Pancreas (tissue), 10 donors: ENCODE measurements around the gene LRRC8D. TPM values are rescaled to one million over a fixed set of nuclear protein-coding genes. Genes with fewer than 3 reads are reported as not detected.

Source experiments
- ATAC-seq, 4 donors: fragments of 200-7000 bp; cut with Tn5 transposase; one replicate each; pipeline versions ENCODE4 v1.8.0 to v1.9.1; 2020; ENCODE audit warnings: mild to moderate bottlenecking in 4 of 4, moderate library complexity in 4 of 4
- DNase-seq, 6 donors: peaks; one replicate each; pipeline ENCODE4 v3.0.0-alpha.2; 2020
- FAIRE-seq: peaks from 2 replicates; lab custom pipeline; 2012; peaks lifted over from hg19 to GRCh38; lab: Jason Lieb, UNC
- H3K27ac ChIP-seq, 4 donors: fragments of 200-600 bp; sonication (generic); 1 replicate in 3 of 4; 2 replicates in 1 of 4; pipeline versions ENCODE4 v1.5.0 to v1.8.0; 2020
- H3K27me3 ChIP-seq, 4 donors: fragments of 200-600 bp; one replicate each; pipeline ENCODE4 v1.8.0; 2021
- H3K36me3 ChIP-seq, 3 donors: fragments of 200-600 bp; sonication (generic) in 1 of 3; one replicate each; pipeline versions ENCODE4 v1.5.0 to v1.8.0; 2020 to 2021
- H3K4me1 ChIP-seq, 3 donors: fragments of 200-600 bp; one replicate each; pipeline ENCODE4 v1.8.0; 2021
- H3K4me3 ChIP-seq, 4 donors: fragments of 200-600 bp; sonication (generic) in 2 of 4; one replicate each; pipeline versions ENCODE4 v1.5.0 to v1.8.0; 2020 to 2021
- H3K9me3 ChIP-seq, 4 donors: fragments of 200-600 bp; one replicate each; pipeline ENCODE4 v1.8.0; 2021
- WGBS, 2 donors: extraction: QIAGEN DNeasy Blood & Tissue Kit; methylation state at CpG; one replicate each; pipeline ENCODE4 v1.1.7; 2013; 5-methylcytosine and 5-hydroxymethylcytosine counted together
- intact Hi-C, 3 donors: fragments of 100-400 bp; cut with DNase I; formaldehyde crosslinking; loops; one replicate each; pipeline versions ENCODE4 v1.11.1 to v1.14.2; 2022
- polyA plus RNA-seq, 2 donors: library from polyadenylated mRNA; stranded (reverse); fragments of 200-250 nt; gene quantifications; one replicate each; pipeline ENCODE4 v1.2.3, GENCODE V29; 2013
- total RNA-seq, 6 donors: library from RNA; stranded (reverse); fragmentation: NEBNext Ultra II Directional in 4 of 6; extraction: Animal tissue kit (Norgen Biotek cat#: 25700) in 4 of 6; gene quantifications; one replicate each; pipeline versions ENCODE4 v1.2.1 to v1.2.4, GENCODE V29; 2021 to 2023
- TF ChIP-seq, protein P1 (sequence below), 4 donors: fragments of 200-600 bp; sonication (generic) in 3 of 4; IDR thresholded peaks; one replicate each; pipeline versions ENCODE4 v1.5.0 to v1.8.0; 2021; ENCODE audit warnings: antibody characterized with exemption in 4 of 4
- donor health status: healthy with polysubstance abuse.
- donor health status: DM: no; HTN: no; CAD: no; lungs with moderate emphysema.
- donor health status: DM: no; HTN: no; CAD: no.
- donor health status: control.
- donor health status: control.
- donor health status: Bipolar disorder and iron deficiency.
- donor health status: DM: yes; HTN: yes; CAD: no.
- donor health status: DM: no; HTN: no; CAD: no.
- donor health status: DM: no; HTN: no; CAD: no.
- donor health status: DM: yes; HTN: yes; CAD: no.

LRRC8D gene
- total and polyA plus RNA-seq, 8 donors, result 3.8 to 27.1 (median 10.4) TPM

DNA sequence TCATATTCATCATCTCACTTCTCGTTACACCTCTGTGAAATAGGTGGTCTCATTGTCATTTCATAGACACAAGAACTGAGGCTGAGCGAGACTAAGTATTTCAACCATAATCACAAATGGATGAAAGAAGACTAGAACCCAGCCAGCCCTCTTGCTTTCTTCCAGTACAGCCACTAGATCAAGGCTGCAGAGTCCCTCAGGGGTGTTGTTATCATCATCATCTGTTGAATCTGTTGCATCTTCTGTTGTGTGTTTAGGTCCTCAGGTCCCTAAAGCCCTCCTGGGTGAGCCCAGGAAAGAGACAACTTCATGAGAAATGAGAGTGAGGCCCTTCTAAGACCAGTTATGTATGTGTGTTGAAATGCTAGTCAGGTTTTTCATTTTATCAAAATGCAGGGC, 87.4 kb downstream of the LRRC8D start:
- ATAC-seq (no peak), FAIRE-seq (no peak), DNase-seq (no peak)
- intact Hi-C loops, result no loop called here
- 97 to 100% methylated on average over 2 of the region's 2 CpGs for WGBS, 2 donors
- no peak overlapping the region for H3K27ac ChIP-seq
- H3K4me3 ChIP-seq, result no peak overlapping the region
- H3K36me3 ChIP-seq, result no peaks in the 10 kb centered on the region
- H3K4me1 ChIP-seq, result peaks cover 3 to 9% (median 5%) of the 10 kb centered on the region in 3 donors
- TF ChIP-seq, protein P1, sequence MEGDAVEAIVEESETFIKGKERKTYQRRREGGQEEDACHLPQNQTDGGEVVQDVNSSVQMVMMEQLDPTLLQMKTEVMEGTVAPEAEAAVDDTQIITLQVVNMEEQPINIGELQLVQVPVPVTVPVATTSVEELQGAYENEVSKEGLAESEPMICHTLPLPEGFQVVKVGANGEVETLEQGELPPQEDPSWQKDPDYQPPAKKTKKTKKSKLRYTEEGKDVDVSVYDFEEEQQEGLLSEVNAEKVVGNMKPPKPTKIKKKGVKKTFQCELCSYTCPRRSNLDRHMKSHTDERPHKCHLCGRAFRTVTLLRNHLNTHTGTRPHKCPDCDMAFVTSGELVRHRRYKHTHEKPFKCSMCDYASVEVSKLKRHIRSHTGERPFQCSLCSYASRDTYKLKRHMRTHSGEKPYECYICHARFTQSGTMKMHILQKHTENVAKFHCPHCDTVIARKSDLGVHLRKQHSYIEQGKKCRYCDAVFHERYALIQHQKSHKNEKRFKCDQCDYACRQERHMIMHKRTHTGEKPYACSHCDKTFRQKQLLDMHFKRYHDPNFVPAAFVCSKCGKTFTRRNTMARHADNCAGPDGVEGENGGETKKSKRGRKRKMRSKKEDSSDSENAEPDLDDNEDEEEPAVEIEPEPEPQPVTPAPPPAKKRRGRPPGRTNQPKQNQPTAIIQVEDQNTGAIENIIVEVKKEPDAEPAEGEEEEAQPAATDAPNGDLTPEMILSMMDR (IDR thresholded peaks at IDR 0.05), result no peak
- H3K27me3 ChIP-seq, result no peaks in the 10 kb centered on the region
- no peaks in the 10 kb centered on the region for H3K9me3 ChIP-seq

GRCh38 chr1:89908672-89909436, 88.0 kb downstream of the LRRC8D start:
- ATAC-seq, result no peak
- no peak for FAIRE-seq
- Histone ChIP-seq H3K4me3 (no peak overlapping the region), H3K4me1 (peaks cover 0 to 9% (median 3%) of the 10 kb centered on the region in 3 donors), H3K9me3 (no peaks in the 10 kb centered on the region), H3K27ac (no peak overlapping the region), H3K27me3 (no peaks in the 10 kb centered on the region), H3K36me3 (no peaks in the 10 kb centered on the region)
- intact Hi-C loops, result no loop called here
- no peak for DNase-seq
- WGBS, 2 donors, result 74 to 77% methylated on average over 5 of the region's 5 CpGs
- TF ChIP-seq, protein P1 (IDR thresholded peaks at IDR 0.05), result no peak

DNA sequence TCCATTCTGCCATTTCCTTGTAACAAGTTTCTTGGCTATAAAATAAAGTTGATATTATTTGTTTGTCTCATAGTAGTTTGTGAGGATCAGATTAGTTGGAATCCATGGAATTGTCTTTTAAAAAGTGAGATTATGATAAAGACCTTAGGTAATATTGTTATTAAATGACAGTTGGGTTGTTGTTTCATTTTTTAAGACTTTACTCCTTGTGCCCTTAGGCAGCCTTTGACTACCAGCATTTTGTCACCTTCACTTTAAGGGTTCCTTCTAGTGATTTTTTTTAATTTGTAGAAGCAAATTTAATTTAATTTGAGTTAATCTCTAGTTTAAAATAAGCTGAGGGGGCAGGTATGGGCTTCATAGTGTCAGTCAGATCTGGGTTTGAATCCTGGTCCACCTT, 89.4 kb downstream of the LRRC8D start:
- FAIRE-seq, result no peak
- H3K9me3 ChIP-seq, result no peaks in the 10 kb centered on the region
- intact Hi-C loops, result no loop called here
- peaks cover 0 to 9% (median 3%) of the 10 kb centered on the region in 3 donors for H3K4me1 ChIP-seq
- no peak overlapping the region for H3K4me3 ChIP-seq
- TF ChIP-seq, protein P1 (IDR thresholded peaks at IDR 0.05), result no peak
- no peaks in the 10 kb centered on the region for H3K27me3 ChIP-seq
- ATAC-seq, result no peak
- H3K27ac ChIP-seq, result no peak overlapping the region
- no peak for DNase-seq
- no peaks in the 10 kb centered on the region for H3K36me3 ChIP-seq

DNA sequence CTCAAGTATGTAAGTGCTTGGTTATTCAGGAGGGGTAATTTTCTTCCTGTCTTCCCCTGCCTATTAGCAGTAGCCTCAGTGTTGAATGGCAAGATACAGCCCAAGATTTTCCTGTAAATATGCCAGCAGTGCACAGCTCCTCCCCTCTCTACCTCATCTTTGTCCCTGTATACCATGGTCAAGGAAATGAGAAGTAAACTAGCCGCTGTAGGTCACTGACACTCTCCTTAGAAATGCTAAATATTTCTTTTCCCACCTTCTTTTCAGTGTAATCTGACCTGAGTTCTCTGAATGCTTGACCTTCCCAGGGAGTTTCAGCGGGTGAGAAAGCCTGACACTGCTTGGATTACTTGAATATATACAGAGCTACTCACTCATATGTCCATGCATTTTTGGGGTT, 89.9 kb downstream of the LRRC8D start:
- H3K36me3 ChIP-seq, result no peaks in the 10 kb centered on the region
- WGBS, 2 donors, result 87 to 90% methylated on average over 2 of the region's 2 CpGs
- TF ChIP-seq, protein P1 (IDR thresholded peaks at IDR 0.05), result no peak
- ATAC-seq, result no peak
- no peak overlapping the region for H3K27ac ChIP-seq
- no peak for DNase-seq
- intact Hi-C loops, result no loop called here
- H3K9me3 ChIP-seq, result no peaks in the 10 kb centered on the region
- H3K4me3 ChIP-seq, result no peak overlapping the region
- H3K27me3 ChIP-seq, result no peaks in the 10 kb centered on the region
- peaks cover 0 to 9% (median 3%) of the 10 kb centered on the region in 3 donors for H3K4me1 ChIP-seq
- FAIRE-seq, result no peak
